GM10248 (cell line): ENCODE data around the gene TTYH1.

Experiments
- CTCF ChIA-PET: fragments of 300-600 bp; sonication (Branson Sonifier 250); formaldehyde crosslinking; extraction: SDS; loops from one replicate; lab custom pipeline; 2021; ENCODE audit warnings: antibody characterized with exemption; lab: Yijun Ruan, JAX
- POLR2A ChIA-PET: fragments of 350-650 bp; sonication (Branson Sonifier 250); formaldehyde crosslinking; extraction: SDS; loops from one replicate; lab custom pipeline; 2020; ENCODE audit warnings: antibody characterized with exemption; lab: Yijun Ruan, JAX
- DNase-seq: peaks from one replicate; pipeline ENCODE4 v3.0.0; 2012; ENCODE audit errors: extremely low spot score
- TF ChIP-seq, protein P1 (sequence below): IDR thresholded peaks from 2 replicates; pipeline ENCODE4 v1.5.1; 2012; ENCODE audit warnings: mild to moderate bottlenecking, low read depth; ENCODE audit errors: extremely low read depth, missing control alignments, control extremely low read depth

The TTYH1 gene

DNA sequence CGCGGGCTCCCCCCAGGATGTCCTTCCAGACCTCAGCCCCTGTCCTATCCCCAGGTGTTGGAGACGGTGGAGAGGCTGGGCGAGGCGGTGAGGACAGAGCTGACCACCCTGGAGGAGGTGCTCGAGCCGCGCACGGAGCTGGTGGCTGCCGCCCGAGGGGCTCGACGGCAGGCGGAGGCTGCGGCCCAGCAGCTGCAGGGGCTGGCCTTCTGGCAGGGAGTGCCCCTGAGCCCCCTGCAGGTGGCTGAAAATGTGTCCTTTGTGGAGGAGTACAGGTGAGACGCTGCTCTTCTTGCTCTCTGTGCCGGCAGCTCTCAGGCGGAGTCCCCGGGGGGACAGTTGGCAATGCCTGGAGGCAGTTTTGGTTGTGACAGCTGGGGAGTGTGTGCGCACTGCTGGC lies 6.9 kb downstream of the TTYH1 start:
- no peak for DNase-seq
- TF ChIP-seq, protein P1, sequence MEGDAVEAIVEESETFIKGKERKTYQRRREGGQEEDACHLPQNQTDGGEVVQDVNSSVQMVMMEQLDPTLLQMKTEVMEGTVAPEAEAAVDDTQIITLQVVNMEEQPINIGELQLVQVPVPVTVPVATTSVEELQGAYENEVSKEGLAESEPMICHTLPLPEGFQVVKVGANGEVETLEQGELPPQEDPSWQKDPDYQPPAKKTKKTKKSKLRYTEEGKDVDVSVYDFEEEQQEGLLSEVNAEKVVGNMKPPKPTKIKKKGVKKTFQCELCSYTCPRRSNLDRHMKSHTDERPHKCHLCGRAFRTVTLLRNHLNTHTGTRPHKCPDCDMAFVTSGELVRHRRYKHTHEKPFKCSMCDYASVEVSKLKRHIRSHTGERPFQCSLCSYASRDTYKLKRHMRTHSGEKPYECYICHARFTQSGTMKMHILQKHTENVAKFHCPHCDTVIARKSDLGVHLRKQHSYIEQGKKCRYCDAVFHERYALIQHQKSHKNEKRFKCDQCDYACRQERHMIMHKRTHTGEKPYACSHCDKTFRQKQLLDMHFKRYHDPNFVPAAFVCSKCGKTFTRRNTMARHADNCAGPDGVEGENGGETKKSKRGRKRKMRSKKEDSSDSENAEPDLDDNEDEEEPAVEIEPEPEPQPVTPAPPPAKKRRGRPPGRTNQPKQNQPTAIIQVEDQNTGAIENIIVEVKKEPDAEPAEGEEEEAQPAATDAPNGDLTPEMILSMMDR = no peak
- ChIA-PET POLR2A (interaction anchor here (0.5 kb wide), 1 partner anchor 1698 kb away, joined by 4 read pairs; no protein-coding TSS in a partner anchor), CTCF (no interaction called here)

DNA sequence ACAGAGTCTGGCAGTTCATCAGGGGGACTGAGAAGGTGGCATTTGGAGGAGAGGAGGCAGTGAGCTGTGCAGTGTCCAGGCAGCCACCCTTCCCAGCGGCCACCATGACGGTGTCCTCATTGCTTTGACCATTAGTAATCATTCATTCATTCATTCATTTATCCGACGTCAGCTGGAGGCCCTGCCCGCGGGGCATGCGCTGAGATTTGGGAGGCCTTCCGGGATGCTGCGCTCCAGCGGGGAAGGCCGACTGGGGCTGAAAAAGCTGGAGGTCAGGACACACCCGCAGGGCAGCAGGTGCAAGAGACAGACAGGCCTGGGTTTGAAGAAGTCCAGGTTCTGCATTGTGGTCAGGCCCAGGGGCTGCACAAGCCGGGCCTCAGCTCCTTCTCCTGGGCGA lies 8.9 kb downstream of the TTYH1 start:
- DNase-seq = no peak
- TF ChIP-seq, protein P1 = no peak
- ChIA-PET POLR2A (no interaction called here), CTCF (interaction anchor here (1.2 kb wide), 1 partner anchor 16 kb away, joined by 3 read pairs; no protein-coding TSS in a partner anchor)

DNA sequence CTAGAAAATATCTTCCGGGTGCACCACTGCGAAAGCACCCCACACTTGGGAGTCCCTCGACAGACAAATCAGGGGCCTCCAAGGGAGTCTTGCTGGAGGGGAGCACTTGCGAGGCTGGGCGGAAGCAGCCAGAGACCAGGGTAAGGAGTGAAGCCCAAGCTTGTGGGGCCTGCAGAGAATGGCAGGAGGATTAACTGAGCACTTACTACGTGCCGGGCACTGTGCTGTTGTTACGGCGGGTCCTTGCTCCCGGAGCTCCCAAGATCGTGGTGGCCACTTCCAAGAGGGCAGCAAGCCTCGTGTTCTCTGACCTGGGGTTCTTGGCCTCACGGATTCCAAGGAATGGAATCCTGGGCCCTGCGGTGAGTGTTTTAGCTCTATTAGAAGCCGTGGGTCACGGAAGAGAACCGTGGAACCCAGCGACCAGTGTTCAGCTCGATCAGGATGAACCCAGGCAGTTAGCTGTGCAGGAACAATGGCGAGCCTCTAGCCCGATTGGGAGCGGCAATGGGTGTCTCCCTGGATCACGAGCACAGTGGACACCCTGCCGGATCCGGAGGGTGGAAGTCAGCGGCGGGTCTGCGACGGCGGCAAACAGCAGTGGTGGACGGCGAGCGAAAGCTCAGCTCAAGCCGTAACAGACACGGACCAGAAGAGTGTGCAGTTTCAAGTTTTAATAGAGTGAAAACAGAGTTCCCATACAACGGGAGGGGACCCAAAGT lies 9.6 kb downstream of the TTYH1 start:
- TF ChIP-seq, protein P1 = no peak
- DNase-seq = no peak
- ChIA-PET CTCF (interaction anchor here (1.2 to 1.9 kb wide), 2 partner anchors 15 to 34 kb away, joined by 3 to 5 read pairs; no protein-coding TSS in a partner anchor), POLR2A (interaction anchor here (0.7 kb wide), 1 partner anchor 25 kb away, joined by 5 read pairs; no protein-coding TSS in a partner anchor)

DNA sequence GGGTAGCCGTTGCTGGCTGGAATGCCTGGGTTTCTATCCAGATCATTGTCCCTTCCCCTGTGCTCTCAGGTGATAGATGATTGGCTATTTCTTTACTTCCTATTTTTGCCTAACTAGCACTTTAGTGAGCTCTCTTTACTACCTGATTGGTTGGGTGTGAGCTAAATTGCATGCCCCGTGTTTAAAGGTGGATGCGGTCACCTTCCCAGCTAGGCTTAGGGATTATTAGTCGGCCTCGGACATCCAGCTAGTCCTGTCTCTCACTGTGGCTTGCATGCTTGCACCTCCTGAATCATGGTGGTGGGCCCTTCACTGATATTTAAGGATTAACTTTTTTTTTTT lies 10.1 kb downstream of the TTYH1 start:
- TF ChIP-seq, protein P1 = no peak
- ChIA-PET POLR2A (interaction anchor here (0.7 kb wide), 1 partner anchor 25 kb away, joined by 5 read pairs; no protein-coding TSS in a partner anchor), CTCF (interaction anchor here (1.9 kb wide), 1 partner anchor 34 kb away, joined by 5 read pairs; no protein-coding TSS in a partner anchor)
- no peak for DNase-seq

DNA sequence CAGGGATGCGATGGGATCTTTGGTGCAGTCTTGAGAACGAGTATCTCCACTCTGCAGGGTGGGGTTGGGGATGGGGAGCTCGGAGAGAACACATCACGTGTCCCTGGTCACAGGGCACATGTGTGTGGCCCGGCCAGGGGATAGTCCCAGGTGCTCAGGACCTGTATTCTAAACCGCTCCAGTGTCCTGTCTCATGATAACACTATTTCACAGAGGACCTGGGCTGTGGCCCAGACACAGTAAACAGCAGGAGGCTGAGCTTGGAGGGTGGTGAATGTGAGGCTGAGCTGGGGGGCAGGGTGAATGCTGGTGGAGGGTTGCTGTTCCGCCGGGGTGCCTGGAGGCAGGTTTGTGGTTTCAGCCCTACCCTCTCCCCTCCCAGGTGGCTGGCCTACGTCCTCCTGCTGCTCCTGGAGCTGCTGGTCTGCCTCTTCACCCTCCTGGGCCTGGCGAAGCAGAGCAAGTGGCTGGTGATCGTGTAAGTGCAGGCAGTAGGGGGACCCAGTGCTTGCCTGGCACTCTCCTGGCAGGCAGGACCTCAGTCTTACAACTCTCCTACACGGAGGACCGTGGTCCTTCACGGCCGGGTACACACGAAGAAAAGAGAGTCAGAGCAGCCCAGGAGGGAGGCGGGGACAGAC lies 11.1 kb downstream of the TTYH1 start:
- TF ChIP-seq, protein P1 = no peak
- DNase-seq = no peak
- CTCF ChIA-PET = interaction anchor here (1.9 kb wide), 1 partner anchor 35 kb away, joined by 5 read pairs; no protein-coding TSS in a partner anchor
- POLR2A ChIA-PET = no interaction called here

DNA sequence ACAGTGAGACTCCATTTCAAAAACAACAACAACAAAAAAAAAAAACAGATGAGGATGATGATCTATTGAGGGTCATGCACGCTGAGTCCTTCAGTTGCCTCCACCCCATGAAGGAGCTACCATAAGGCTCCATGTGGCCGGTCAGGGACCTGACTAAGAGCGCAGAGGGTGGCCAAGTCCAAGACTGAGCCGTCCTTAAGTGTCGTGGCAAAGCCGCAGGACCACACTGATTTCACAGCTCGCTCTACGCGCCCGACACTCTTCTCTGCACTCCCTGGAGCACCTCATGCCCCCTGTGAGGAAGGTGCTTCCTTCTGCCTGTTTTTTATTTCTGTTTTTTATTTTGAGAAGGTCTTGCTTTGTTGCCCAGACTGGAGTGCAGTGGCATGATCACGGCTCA lies 12.3 kb downstream of the TTYH1 start:
- no peak for DNase-seq
- TF ChIP-seq, protein P1 = no peak
- CTCF ChIA-PET = interaction anchor here (1.4 kb wide), 1 partner anchor 8 kb away, joined by 4 read pairs; no protein-coding TSS in a partner anchor
- POLR2A ChIA-PET = interaction anchor here (0.6 kb wide), 1 partner anchor 379 kb away, joined by 3 read pairs; no protein-coding TSS in a partner anchor
